ENCODE results near the gene MORN1. TPM values are rescaled to one million over a fixed set of nuclear protein-coding genes. Genes with fewer than 3 reads are reported as not detected.

Gene MORN1
- total and polyA plus RNA-seq, 9 of the 15 experiments (the other 6 are each of a cell fraction or from before 2014, with no cell fraction given) = 0.24 to 9.3 (median 4.2) TPM

DNA sequence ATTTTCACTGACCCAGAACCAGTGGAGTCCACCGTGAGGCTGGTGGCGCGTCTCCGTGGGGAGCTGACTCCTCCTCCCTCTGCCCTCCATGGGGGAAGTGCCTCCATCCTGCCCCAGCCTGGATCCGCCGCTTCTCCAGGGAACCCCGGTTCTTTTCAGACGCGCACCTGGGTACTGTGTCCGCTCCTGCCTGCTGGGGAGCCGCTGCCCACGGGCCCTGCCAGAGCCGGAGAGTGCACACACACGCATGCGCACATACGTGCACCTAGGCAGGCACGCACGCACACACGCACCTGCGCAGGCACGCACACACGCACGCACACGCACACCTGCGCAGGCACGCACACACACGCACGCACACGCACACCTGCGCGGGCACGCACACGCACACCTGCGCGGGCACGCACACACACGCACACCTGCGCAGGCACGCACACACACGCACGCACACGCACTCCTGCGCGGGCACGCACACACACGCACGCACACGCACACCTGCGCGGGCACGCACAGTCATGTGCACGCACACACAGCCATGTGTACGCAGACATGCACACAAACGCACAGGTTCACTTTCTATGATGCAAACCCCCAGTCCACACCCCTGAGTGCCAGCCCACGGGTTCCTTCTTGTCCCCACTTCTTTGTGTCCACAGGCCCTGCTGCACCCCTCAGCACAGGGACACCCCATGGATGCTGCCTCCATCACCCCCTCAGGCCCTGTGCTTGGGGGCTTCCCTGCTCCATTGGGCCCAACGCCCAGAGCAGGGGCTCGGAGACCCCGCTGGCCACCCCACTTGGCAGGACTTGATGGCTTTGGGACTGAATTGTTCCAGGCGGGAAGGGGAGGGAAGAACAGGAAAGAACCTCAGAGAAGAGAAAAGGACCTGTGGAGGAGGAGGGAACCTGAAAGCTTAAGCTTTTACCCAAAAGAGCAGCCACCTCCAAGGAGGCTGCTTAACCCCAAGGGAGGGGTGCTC lies 42.7 kb downstream of the MORN1 start:
- TF ChIP-seq HCFC1 (IDR thresholded peaks at IDR 0.05; ENCODE audit: low read depth, low read length) = no peak
- Histone ChIP-seq H3K36me3 (ENCODE audit: control insufficient read depth, insufficient read depth, low read length) (no peaks in the 10 kb centered on the region), H4K20me1 (replicated peaks; ENCODE audit: control insufficient read depth, insufficient read depth, low read length) (peaks cover 13% of the 10 kb centered on the region), H3K9ac (ENCODE audit: insufficient read depth in 1 of 2, low read depth in 2 of 2, low read length in 2 of 2) (no peak overlapping the region), H3K79me2 (ENCODE audit: control insufficient read depth, insufficient read depth, low read length) (no peaks in the 10 kb centered on the region), H3K9me3 (replicated peaks; ENCODE audit: control insufficient read depth, insufficient read depth, low read depth, low read length) (no peaks in the 10 kb centered on the region), H2AFZ (ENCODE audit: low read depth, low read length) (no peak overlapping the region), H3K27ac (ENCODE audit: extremely low read depth, low read depth, low read length) (no peak overlapping the region), H3K4me1 (replicated peaks in 1 of 2; ENCODE audit: control insufficient read depth in 2 of 2, insufficient read depth in 2 of 2, low read length in 2 of 2) (peaks cover 0 to 36% of the 10 kb centered on the region in 2 experiments; a peak in 2 of 5 replicates), H3K4me2 (ENCODE audit: insufficient read depth, low read length) (no peak overlapping the region), H3K27me3 (ENCODE audit: control insufficient read depth in 2 of 2, insufficient read depth in 2 of 2, low read length in 2 of 2) (peaks cover 69 to 89% of the 10 kb centered on the region in 2 experiments), H3K9me1 (ENCODE audit: control insufficient read depth, insufficient read depth, low read length) (no peaks in the 10 kb centered on the region), H3K4me3 (no peak overlapping the region)
- DNase-seq (ENCODE audit: extremely low read depth in 1 of 4, low spot score in 3 of 4) = no peak
- intact Hi-C loops (cut with micrococcal nuclease) (no loop called here), in situ Hi-C loops (cut with MboI) (no loop called here)
- CTCF ChIA-PET (ENCODE audit: low intra/inter-chr PET ratio) = no interaction called here
- no peak for ATAC-seq
- WGBS (ENCODE audit: insufficient coverage, low coverage, missing lambda C conversion rate) = 47% methylated on average over 27 of the region's 59 CpGs
- POLR2A ChIA-PET = no interaction called here
- no TSS peak for BruUV-seq (replicated peaks)
- FAIRE-seq = no peak

DNA sequence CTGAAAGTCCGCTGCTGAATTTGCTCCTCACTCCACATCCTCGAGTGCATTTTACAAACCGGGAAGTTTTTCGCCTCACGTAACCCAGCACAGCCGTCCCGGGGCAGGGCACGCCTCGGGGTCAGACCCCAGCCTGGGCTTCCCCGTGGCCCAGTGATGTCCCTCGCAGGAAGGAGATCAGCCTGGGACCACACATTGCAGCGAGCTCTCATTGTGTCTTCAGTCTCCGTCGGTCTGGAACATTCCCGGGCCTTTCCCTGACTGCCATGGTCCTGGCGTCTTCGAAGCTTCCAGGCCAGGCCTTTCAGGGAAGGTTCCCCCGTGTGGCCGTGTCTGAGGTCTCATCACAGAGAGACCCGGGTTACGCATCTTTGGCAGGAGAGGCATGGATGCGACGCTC lies 43.5 kb downstream of the MORN1 start:
- no peaks in the 10 kb centered on the region for H3K9me1 ChIP-seq (ENCODE audit: control insufficient read depth, insufficient read depth, low read length)
- ChIA-PET CTCF (ENCODE audit: low intra/inter-chr PET ratio) (no interaction called here), POLR2A (interaction anchor here (0.6 kb wide), 2 partner anchors 10 to 839 kb away, joined by 3 read pairs; no protein-coding TSS in a partner anchor)
- in situ Hi-C loops (cut with MboI) (no loop called here), intact Hi-C loops (cut with micrococcal nuclease) (no loop called here)
- no peaks in the 10 kb centered on the region for H3K36me3 ChIP-seq (ENCODE audit: control insufficient read depth, insufficient read depth, low read length)
- no peak for DNase-seq (ENCODE audit: extremely low read depth in 1 of 4, low spot score in 3 of 4)
- peaks cover 11% of the 10 kb centered on the region for H4K20me1 ChIP-seq (replicated peaks; ENCODE audit: control insufficient read depth, insufficient read depth, low read length)
- BruUV-seq (replicated peaks) = no TSS peak
- FAIRE-seq = peak; percentile 23
- H3K79me2 ChIP-seq (ENCODE audit: control insufficient read depth, insufficient read depth, low read length) = no peaks in the 10 kb centered on the region
- no peak overlapping the region for H3K4me3 ChIP-seq
- H3K9ac ChIP-seq (ENCODE audit: insufficient read depth in 1 of 2, low read depth in 2 of 2, low read length in 2 of 2) = no peak overlapping the region
- ATAC-seq = no peak
- no peaks in the 10 kb centered on the region for H3K9me3 ChIP-seq (replicated peaks; ENCODE audit: control insufficient read depth, insufficient read depth, low read depth, low read length)
- no peak overlapping the region for H3K27ac ChIP-seq (ENCODE audit: extremely low read depth, low read depth, low read length)
- peaks cover 69 to 89% of the 10 kb centered on the region in 2 experiments for H3K27me3 ChIP-seq (ENCODE audit: control insufficient read depth in 2 of 2, insufficient read depth in 2 of 2, low read length in 2 of 2)
- 8% methylated on average over 23 of the region's 23 CpGs for WGBS (ENCODE audit: insufficient coverage, low coverage, missing lambda C conversion rate)
- no peak overlapping the region for H3K4me2 ChIP-seq (ENCODE audit: insufficient read depth, low read length)
- H2AFZ ChIP-seq (ENCODE audit: low read depth, low read length) = no peak overlapping the region
- peaks cover 0 to 36% of the 10 kb centered on the region in 2 experiments; a peak in 2 of 5 replicates for H3K4me1 ChIP-seq (replicated peaks in 1 of 2; ENCODE audit: control insufficient read depth in 2 of 2, insufficient read depth in 2 of 2, low read length in 2 of 2)
- TF ChIP-seq SRSF3 (IDR thresholded peaks at IDR 0.05; ENCODE audit: insufficient read depth, low read length) = no peak
- TF ChIP-seq DIDO1 (tag; IDR thresholded peaks at IDR 0.05; ENCODE audit: low read depth) = no peak
- no peak for TF ChIP-seq RBM25 (IDR thresholded peaks at IDR 0.05; ENCODE audit: low read depth, low read length, severe bottlenecking)
- no peak for TF ChIP-seq ZC3H11A (IDR thresholded peaks at IDR 0.05; ENCODE audit: low read depth, low read length)
- no peak for TF ChIP-seq SAFB (IDR thresholded peaks at IDR 0.05; ENCODE audit: borderline replicate concordance, low read depth, low read length)
- no peak for TF ChIP-seq POLR2G (IDR thresholded peaks at IDR 0.05; ENCODE audit: low read depth, low read length)
- TF ChIP-seq, protein P1, sequence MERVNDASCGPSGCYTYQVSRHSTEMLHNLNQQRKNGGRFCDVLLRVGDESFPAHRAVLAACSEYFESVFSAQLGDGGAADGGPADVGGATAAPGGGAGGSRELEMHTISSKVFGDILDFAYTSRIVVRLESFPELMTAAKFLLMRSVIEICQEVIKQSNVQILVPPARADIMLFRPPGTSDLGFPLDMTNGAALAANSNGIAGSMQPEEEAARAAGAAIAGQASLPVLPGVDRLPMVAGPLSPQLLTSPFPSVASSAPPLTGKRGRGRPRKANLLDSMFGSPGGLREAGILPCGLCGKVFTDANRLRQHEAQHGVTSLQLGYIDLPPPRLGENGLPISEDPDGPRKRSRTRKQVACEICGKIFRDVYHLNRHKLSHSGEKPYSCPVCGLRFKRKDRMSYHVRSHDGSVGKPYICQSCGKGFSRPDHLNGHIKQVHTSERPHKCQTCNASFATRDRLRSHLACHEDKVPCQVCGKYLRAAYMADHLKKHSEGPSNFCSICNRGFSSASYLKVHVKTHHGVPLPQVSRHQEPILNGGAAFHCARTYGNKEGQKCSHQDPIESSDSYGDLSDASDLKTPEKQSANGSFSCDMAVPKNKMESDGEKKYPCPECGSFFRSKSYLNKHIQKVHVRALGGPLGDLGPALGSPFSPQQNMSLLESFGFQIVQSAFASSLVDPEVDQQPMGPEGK (CRISPR knock-in tag; IDR thresholded peaks at IDR 0.05; ENCODE audit: borderline replicate concordance) = no peak
- no peak for TF ChIP-seq MCM2 (IDR thresholded peaks at IDR 0.05; ENCODE audit: low read depth)
- no peak for TF ChIP-seq NR4A1 (CRISPR knock-in tag; IDR thresholded peaks at IDR 0.05)
- no peak for TF ChIP-seq NR4A1 (tag; IDR thresholded peaks at IDR 0.05)
- no peak for TF ChIP-seq DDX20 (tag; IDR thresholded peaks at IDR 0.05; ENCODE audit: low read depth)
- TF ChIP-seq NFE2 (IDR thresholded peaks at IDR 0.05; ENCODE audit: low read depth) = no peak
- no peak for TF ChIP-seq SREBF2 (CRISPR knock-in tag; IDR thresholded peaks at IDR 0.05)

All from K562 (cell line).